Endodermal cell (in vitro differentiated cells): Measurements from ENCODE around the gene FCGBP. TPM values are rescaled to one million over a fixed set of nuclear protein-coding genes. Genes with fewer than 3 reads are reported as not detected.

Experiments
- DNase-seq: peaks from one replicate; pipeline ENCODE4 v3.0.0-alpha.2; 2017
- H3K27ac ChIP-seq: 2 replicates; pipeline ENCODE4 v1.5.1; 2013; ENCODE audit warnings: mild to moderate bottlenecking, low read depth, low read length, moderate library complexity
- H3K27me3 ChIP-seq: 2 replicates; pipeline ENCODE4 v1.6.1; 2013; ENCODE audit warnings: mild to moderate bottlenecking, low read length, moderate library complexity; ENCODE audit not compliant: insufficient read depth, control insufficient read depth, poor library complexity, severe bottlenecking
- H3K36me3 ChIP-seq: 2 replicates; pipeline ENCODE4 v1.7.0; 2013; ENCODE audit warnings: mild to moderate bottlenecking, low read length, moderate library complexity; ENCODE audit not compliant: control insufficient read depth, insufficient read depth
- H3K4me1 ChIP-seq: one replicate; pipeline ENCODE4 v1.7.0; 2013; ENCODE audit warnings: low read length; ENCODE audit not compliant: control insufficient read depth, insufficient read depth
- H3K4me3 ChIP-seq: 2 replicates; pipeline ENCODE4 v1.5.1; 2013; ENCODE audit warnings: mild to moderate bottlenecking, low read length, moderate library complexity
- H3K9ac ChIP-seq: 2 replicates; pipeline ENCODE4 v1.6.1; 2013; ENCODE audit warnings: mild to moderate bottlenecking, low read length, moderate library complexity; ENCODE audit not compliant: poor library complexity, severe bottlenecking; ENCODE audit errors: extremely low read depth
- H3K9me3 ChIP-seq: 2 replicates; pipeline ENCODE4 v1.6.1; 2013; ENCODE audit warnings: mild to moderate bottlenecking, low read length, moderate library complexity; ENCODE audit not compliant: control insufficient read depth
- H3K27ac Mint-ChIP-seq: 2 replicates; pipeline ENCODE4 v1.8.0; 2020; ENCODE audit warnings: mixed read lengths
- H3K27me3 Mint-ChIP-seq: 2 replicates; pipeline ENCODE4 v1.8.0; 2021; ENCODE audit warnings: mild to moderate bottlenecking, mixed read lengths; ENCODE audit not compliant: insufficient read depth
- H3K36me3 Mint-ChIP-seq: 2 replicates; pipeline ENCODE4 v1.8.0; 2020; ENCODE audit warnings: low read depth, mixed read lengths
- H3K4me1 Mint-ChIP-seq: 2 replicates; pipeline ENCODE4 v1.8.0; 2020; ENCODE audit warnings: mixed read lengths
- H3K4me3 Mint-ChIP-seq: 2 replicates; pipeline ENCODE4 v1.8.0; 2020; ENCODE audit warnings: mild to moderate bottlenecking, moderate library complexity, mixed read lengths
- H3K9me3 Mint-ChIP-seq: 2 replicates; pipeline ENCODE4 v1.8.0; 2020; ENCODE audit warnings: mild to moderate bottlenecking, mixed read lengths
- CTCF ChIP-seq: fragments of 200-600 bp; sonication (generic); conservative IDR thresholded peaks from 2 replicates; pipeline ENCODE4 v1.5.0; 2021; ENCODE audit warnings: antibody characterized with exemption, mild to moderate bottlenecking
- WGBS, 2 experiments: methylation state at CpG; one replicate each; pipeline versions ENCODE4 v1.1.5 to v1.1.7; 2013; ENCODE audit warnings: missing lambda C conversion rate in 2 of 2, mixed read lengths in 1 of 2; ENCODE audit not compliant: insufficient coverage in 1 of 2, insufficient read length in 1 of 2; 5-methylcytosine and 5-hydroxymethylcytosine counted together
- total RNA-seq, 2 donors: library from RNA; stranded (reverse); fragmentation: NEBNext Ultra II Directional in 1 of 2; extraction: Animal tissue kit (Norgen Biotek cat#: 25700) in 1 of 2; gene quantifications; 2 replicates in 1 of 2; 3 replicates in 1 of 2; pipeline ENCODE4 v1.2.1, GENCODE V29; 2021

Gene FCGBP
- total RNA-seq, 2 donors from 2014 or later = 0.29 to 0.62 TPM

- Histone ChIP-seq H3K36me3 (no peaks in the 10 kb centered on the region), H3K9ac (no peak overlapping the region), H3K27me3 (no peaks in the 10 kb centered on the region), H3K9me3 (no peaks in the 10 kb centered on the region), H3K4me1 (no peaks in the 10 kb centered on the region), H3K4me3 (no peak overlapping the region), H3K27ac (no peak overlapping the region)
- Mint-ChIP-seq H3K36me3 (no peaks in the 10 kb centered on the region), H3K27ac (no peak overlapping the region), H3K27me3 (no peaks in the 10 kb centered on the region), H3K9me3 (no peaks in the 10 kb centered on the region), H3K4me3 (no peak overlapping the region), H3K4me1 (no peaks in the 10 kb centered on the region)
- peak; percentile 13 for DNase-seq
- 80 to 93% methylated on average over 5 of the region's 5 CpGs for WGBS, 2 experiments
- TF ChIP-seq CTCF = no peak
Measured at GRCh38 chr19:39924952-39925351, 9.5 kb downstream of the FCGBP start.

- H3K27ac Mint-ChIP-seq = no peak overlapping the region
- H3K27me3 ChIP-seq = no peaks in the 10 kb centered on the region
- no peaks in the 10 kb centered on the region for H3K9me3 Mint-ChIP-seq
- H3K27me3 Mint-ChIP-seq = no peaks in the 10 kb centered on the region
- H3K4me1 Mint-ChIP-seq = no peaks in the 10 kb centered on the region
- no peaks in the 10 kb centered on the region for H3K36me3 ChIP-seq
- H3K9me3 ChIP-seq = no peaks in the 10 kb centered on the region
- no peak overlapping the region for H3K4me3 ChIP-seq
- peak; percentile 13 for DNase-seq
- 96% methylated on average over 31 to 37 of the region's 37 CpGs for WGBS, 2 experiments
- H3K36me3 Mint-ChIP-seq = no peaks in the 10 kb centered on the region
- H3K27ac ChIP-seq = no peak overlapping the region
- no peaks in the 10 kb centered on the region for H3K4me1 ChIP-seq
- no peak overlapping the region for H3K9ac ChIP-seq
- no peak for TF ChIP-seq CTCF
- no peak overlapping the region for H3K4me3 Mint-ChIP-seq
Measured at GRCh38 chr19:39924389-39924788, 10.0 kb downstream of the FCGBP start.

GRCh38 chr19:39923862-39924261, 10.6 kb downstream of the FCGBP start:
- DNase-seq = peak; percentile 13
- no peak for TF ChIP-seq CTCF
- WGBS, 2 experiments = 82 to 84% methylated on average over 1 to 4 of the region's 4 CpGs
- Mint-ChIP-seq H3K4me1 (no peaks in the 10 kb centered on the region), H3K27ac (no peak overlapping the region), H3K4me3 (no peak overlapping the region), H3K36me3 (no peaks in the 10 kb centered on the region), H3K9me3 (no peaks in the 10 kb centered on the region), H3K27me3 (no peaks in the 10 kb centered on the region)
- Histone ChIP-seq H3K9me3 (no peaks in the 10 kb centered on the region), H3K9ac (no peak overlapping the region), H3K4me3 (no peak overlapping the region), H3K4me1 (no peaks in the 10 kb centered on the region), H3K27me3 (no peaks in the 10 kb centered on the region), H3K27ac (no peak overlapping the region), H3K36me3 (no peaks in the 10 kb centered on the region)
